Activated T-cell treated with anti-CD3 and anti-CD28 coated beads, Interleukin-2, amount 50 U/mL, for 72 hours (primary cell): Measurements from ENCODE around the gene NTHL1. TPM values are rescaled to one million over a fixed set of nuclear protein-coding genes. Genes with fewer than 3 reads are reported as not detected.
"Not testable (repeated sequence)": the region's sequence is repeated elsewhere in the genome, so short reads cannot be mapped to it uniquely, and the experiment has no call there.

ENCODE experiments used
- ATAC-seq, 2 donors: fragments of 150-1000 bp; cut with Tn5 transposase; replicated peaks in 1 of 2; 2 replicates each; pipeline ENCODE4 v1.10.0; 2021; ENCODE audit warnings: moderate library complexity in 2 of 2, mild to moderate bottlenecking in 1 of 2
- DNase-seq, 2 donors: peaks; one replicate each; pipeline ENCODE4 v3.0.0; 2021 to 2022; ENCODE audit warnings: mixed read lengths in 1 of 2
- H3K27ac Mint-ChIP-seq: one replicate; pipeline ENCODE4 v1.8.0; 2022; ENCODE audit warnings: mild to moderate bottlenecking, moderate library complexity, mixed read lengths
- H3K27me3 Mint-ChIP-seq: one replicate; pipeline ENCODE4 v1.8.0; 2022; ENCODE audit warnings: low read depth, mixed read lengths
- H3K36me3 Mint-ChIP-seq, 2 donors: one replicate each; pipeline ENCODE4 v1.8.0; 2022; ENCODE audit warnings: mixed read lengths in 2 of 2, mild to moderate bottlenecking in 1 of 2; ENCODE audit not compliant: insufficient read depth in 2 of 2
- H3K4me1 Mint-ChIP-seq: one replicate; pipeline ENCODE4 v1.8.0; 2022; ENCODE audit warnings: low read depth, mixed read lengths
- H3K4me3 Mint-ChIP-seq, 2 donors: one replicate each; pipeline ENCODE4 v1.8.0; 2022; ENCODE audit warnings: mild to moderate bottlenecking in 2 of 2, mixed read lengths in 2 of 2, moderate library complexity in 2 of 2
- H3K9me3 Mint-ChIP-seq, 2 donors: one replicate each; pipeline ENCODE4 v1.8.0; 2022; ENCODE audit warnings: mixed read lengths in 2 of 2
- total RNA-seq, 2 donors: library from RNA; stranded (reverse); gene quantifications; one replicate each; pipeline ENCODE4 v1.2.3, GENCODE V29; 2022

NTHL1 gene
- total RNA-seq, 2 donors from 2014 or later = 13.2 to 21.0 TPM

GRCh38 chr16:2040041-2040786 lies 7.4 kb downstream of the NTHL1 start:
- no peaks in the 10 kb centered on the region for H3K36me3 Mint-ChIP-seq
- H3K4me1 Mint-ChIP-seq = no peaks in the 10 kb centered on the region
- H3K27me3 Mint-ChIP-seq = no peaks in the 10 kb centered on the region
- no peaks in the 10 kb centered on the region for H3K9me3 Mint-ChIP-seq
- ATAC-seq (no peak), DNase-seq (no peak)
- no peak overlapping the region for H3K4me3 Mint-ChIP-seq
- H3K27ac Mint-ChIP-seq = no peak overlapping the region

GRCh38 chr16:2039274-2040031 lies 8.2 kb downstream of the NTHL1 start:
- Mint-ChIP-seq H3K27me3 (no peaks in the 10 kb centered on the region), H3K4me1 (no peaks in the 10 kb centered on the region), H3K4me3 (no peak overlapping the region), H3K36me3 (no peaks in the 10 kb centered on the region), H3K9me3 (no peaks in the 10 kb centered on the region), H3K27ac (no peak overlapping the region)
- DNase-seq = no peak
- no peak for ATAC-seq

GRCh38 chr16:2038382-2039231 lies 9.0 kb downstream of the NTHL1 start:
- no peaks in the 10 kb centered on the region for H3K27me3 Mint-ChIP-seq
- no peaks in the 10 kb centered on the region for H3K36me3 Mint-ChIP-seq
- H3K9me3 Mint-ChIP-seq = no peaks in the 10 kb centered on the region
- H3K4me1 Mint-ChIP-seq = no peaks in the 10 kb centered on the region
- no peak overlapping the region for H3K27ac Mint-ChIP-seq
- no peak for DNase-seq
- no peak for ATAC-seq
- no peak overlapping the region for H3K4me3 Mint-ChIP-seq

GRCh38 chr16:2037647-2038381 lies 9.8 kb downstream of the NTHL1 start:
- DNase-seq = no peak
- no peaks in the 10 kb centered on the region for H3K27me3 Mint-ChIP-seq
- no peaks in the 10 kb centered on the region for H3K9me3 Mint-ChIP-seq
- ATAC-seq = no peak
- H3K27ac Mint-ChIP-seq = no peak overlapping the region
- H3K4me3 Mint-ChIP-seq = no peak overlapping the region
- H3K36me3 Mint-ChIP-seq = no peaks in the 10 kb centered on the region
- no peaks in the 10 kb centered on the region for H3K4me1 Mint-ChIP-seq

- Mint-ChIP-seq H3K27me3 (no peaks in the 10 kb centered on the region), H3K27ac (no peak overlapping the region), H3K9me3 (no peaks in the 10 kb centered on the region), H3K4me3 (no peak overlapping the region), H3K36me3 (no peaks in the 10 kb centered on the region), H3K4me1 (no peaks in the 10 kb centered on the region)
- DNase-seq (no peak), ATAC-seq (no peak)
Measured at GRCh38 chr16:2037115-2037514, 10.5 kb downstream of the NTHL1 start.

- Mint-ChIP-seq H3K27ac (no peak overlapping the region), H3K4me3 (no peak overlapping the region), H3K27me3 (no peaks in the 10 kb centered on the region), H3K9me3 (no peaks in the 10 kb centered on the region), H3K36me3 (no peaks in the 10 kb centered on the region), H3K4me1 (no peaks in the 10 kb centered on the region)
- ATAC-seq (no peak), DNase-seq (no peak)
Measured at GRCh38 chr16:2036200-2036966, 11.3 kb downstream of the NTHL1 start.

GRCh38 chr16:2035431-2036199 lies 12.0 kb downstream of the NTHL1 start:
- H3K36me3 Mint-ChIP-seq = no peaks in the 10 kb centered on the region
- H3K27ac Mint-ChIP-seq = no peak overlapping the region
- H3K27me3 Mint-ChIP-seq = no peaks in the 10 kb centered on the region
- no peaks in the 10 kb centered on the region for H3K4me1 Mint-ChIP-seq
- H3K9me3 Mint-ChIP-seq = no peaks in the 10 kb centered on the region
- no peak for DNase-seq
- no peak for ATAC-seq
- no peak overlapping the region for H3K4me3 Mint-ChIP-seq

GRCh38 chr16:2034696-2035430 lies 12.8 kb downstream of the NTHL1 start:
- ATAC-seq = no peak
- no peaks in the 10 kb centered on the region for H3K4me1 Mint-ChIP-seq
- H3K4me3 Mint-ChIP-seq = no peak overlapping the region

GRCh38 chr16:2033909-2034695 lies 13.5 kb downstream of the NTHL1 start:
- not testable (repeated sequence) for H3K27ac Mint-ChIP-seq, H3K9me3 Mint-ChIP-seq, H3K36me3 Mint-ChIP-seq, DNase-seq, H3K27me3 Mint-ChIP-seq, H3K4me3 Mint-ChIP-seq, ATAC-seq, H3K4me1 Mint-ChIP-seq

More at GRCh38 chr16:2034696-2035430, 12.8 kb downstream of the NTHL1 start:
- no peak overlapping the region for H3K27ac Mint-ChIP-seq
- DNase-seq = no peak
- H3K9me3 Mint-ChIP-seq = no peaks in the 10 kb centered on the region
- H3K36me3 Mint-ChIP-seq = no peaks in the 10 kb centered on the region
- H3K27me3 Mint-ChIP-seq = no peaks in the 10 kb centered on the region

- H3K4me3 Mint-ChIP-seq = no peak overlapping the region
- peak in 1 of 2 donors; percentile 27 for ATAC-seq
- no peaks in the 10 kb centered on the region for H3K4me1 Mint-ChIP-seq
- peaks cover 1% of the 10 kb centered on the region for H3K27me3 Mint-ChIP-seq
- no peak overlapping the region for H3K27ac Mint-ChIP-seq
- DNase-seq = no peak
- no peaks in the 10 kb centered on the region for H3K36me3 Mint-ChIP-seq
- H3K9me3 Mint-ChIP-seq = no peaks in the 10 kb centered on the region
Measured at GRCh38 chr16:2033057-2033908, 14.4 kb downstream of the NTHL1 start.
